HUES6 (cell line): Measurements from ENCODE around the gene SDK1.
"Not testable (repeated sequence)": the region's sequence is repeated elsewhere in the genome, so short reads cannot be mapped to it uniquely, and the experiment has no call there.

ENCODE experiments used
- H3K27ac ChIP-seq: 2 replicates; pipeline ENCODE4 v1.7.0; 2013; ENCODE audit warnings: low read depth, mild to moderate bottlenecking, low read length, inconsistent platforms
- H3K27me3 ChIP-seq: 2 replicates; pipeline ENCODE4 v1.6.1; 2013; ENCODE audit warnings: low read length; ENCODE audit not compliant: control insufficient read depth, insufficient read depth
- H3K36me3 ChIP-seq: 2 replicates; pipeline ENCODE4 v1.6.1; 2013; ENCODE audit warnings: low read length; ENCODE audit not compliant: control insufficient read depth, insufficient read depth
- H3K4me1 ChIP-seq: 2 replicates; pipeline ENCODE4 v1.6.1; 2013; ENCODE audit warnings: low read length; ENCODE audit not compliant: control insufficient read depth, insufficient read depth
- H3K4me3 ChIP-seq: 2 replicates; pipeline ENCODE4 v1.5.1; 2013; ENCODE audit warnings: low read depth, low read length
- H3K9ac ChIP-seq: one replicate; pipeline ENCODE4 v1.6.1; 2013; ENCODE audit warnings: mild to moderate bottlenecking, low read length
- H3K9me3 ChIP-seq: 2 replicates; pipeline ENCODE4 v1.6.1; 2013; ENCODE audit warnings: low read depth, low read length; ENCODE audit not compliant: control insufficient read depth, insufficient read depth

SDK1 gene

DNA sequence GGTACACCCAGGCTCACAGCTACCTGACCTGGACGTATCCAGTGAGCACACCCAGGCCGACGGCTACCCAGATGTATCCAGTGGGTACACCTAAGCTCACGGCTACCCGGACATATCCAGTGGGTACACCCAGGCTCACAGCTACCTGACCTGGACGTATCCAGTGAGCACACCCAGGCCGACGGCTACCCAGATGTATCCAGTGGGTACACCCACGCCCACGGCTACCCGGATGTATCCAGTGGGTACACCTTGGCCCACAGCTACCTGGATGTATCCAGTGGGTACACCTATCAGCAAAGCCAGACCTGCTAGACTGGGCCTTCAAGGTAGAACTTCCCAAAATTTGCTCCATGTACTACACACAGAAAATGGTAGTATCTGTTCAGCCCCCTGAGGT, 662.7 kb downstream of the SDK1 start:
- H3K4me3 ChIP-seq, H3K36me3 ChIP-seq, H3K9ac ChIP-seq, H3K9me3 ChIP-seq, H3K4me1 ChIP-seq, H3K27me3 ChIP-seq, H3K27ac ChIP-seq: not testable (repeated sequence)

- Histone ChIP-seq H3K4me1 (no peaks in the 10 kb centered on the region), H3K27ac (no peak overlapping the region), H3K4me3 (no peak overlapping the region), H3K36me3 (no peaks in the 10 kb centered on the region), H3K9ac (no peak overlapping the region), H3K9me3 (no peaks in the 10 kb centered on the region), H3K27me3 (no peaks in the 10 kb centered on the region)
Observed at GRCh38 chr7:3964980-3965606, 664.0 kb downstream of the SDK1 start.

DNA sequence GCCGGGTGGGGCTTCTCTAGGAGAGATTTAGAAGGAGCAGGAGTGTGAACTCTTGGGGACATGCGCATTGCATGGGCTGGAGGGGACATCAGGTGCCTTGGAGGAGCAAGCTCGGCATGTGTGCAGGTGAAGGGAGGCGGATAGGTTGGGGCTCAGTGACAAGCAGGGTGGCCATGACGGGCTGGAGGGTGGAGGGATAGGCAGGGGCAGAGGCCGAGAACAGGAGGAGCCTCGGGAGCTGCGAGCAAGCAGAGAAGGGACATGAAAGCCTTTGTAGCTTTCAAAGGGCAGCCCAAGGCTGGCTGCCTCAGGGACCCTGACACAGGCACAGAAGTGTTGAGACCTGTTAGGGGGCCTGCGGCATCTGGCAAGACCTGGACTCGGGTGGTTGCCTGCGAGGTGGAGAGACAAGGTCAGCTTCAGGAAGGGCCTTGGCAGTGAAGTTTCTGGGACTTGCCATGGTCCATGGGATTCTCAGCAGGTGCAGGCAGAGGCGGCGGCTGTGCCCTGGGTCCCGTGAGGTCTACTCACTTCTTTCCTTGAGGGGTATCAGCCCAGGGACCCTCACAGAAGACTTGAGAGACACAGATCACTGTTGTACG, 664.8 kb downstream of the SDK1 start:
- H3K9me3 ChIP-seq: no peaks in the 10 kb centered on the region
- H3K27me3 ChIP-seq: no peaks in the 10 kb centered on the region
- H3K27ac ChIP-seq: no peak overlapping the region

DNA sequence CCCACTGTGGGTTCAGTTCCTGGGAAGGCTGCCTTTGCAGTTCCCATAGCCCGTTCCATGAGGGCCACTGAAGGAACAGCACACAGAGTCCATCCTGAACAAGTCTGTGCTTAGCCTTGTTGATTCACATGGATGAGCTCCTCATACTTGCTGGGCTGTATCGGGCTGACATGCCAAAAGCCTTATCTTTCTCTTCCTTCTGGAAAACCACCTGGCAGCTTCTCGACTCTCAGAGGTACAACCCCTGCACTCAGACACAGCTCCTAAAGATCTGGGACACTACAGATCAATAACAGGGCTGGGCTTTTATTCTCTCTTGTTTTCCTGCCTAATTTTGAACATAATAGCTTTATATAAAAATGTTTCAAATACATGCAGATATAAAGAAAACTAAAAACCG, 667.2 kb downstream of the SDK1 start:
- no peaks in the 10 kb centered on the region for H3K27me3 ChIP-seq
- H3K36me3 ChIP-seq: no peaks in the 10 kb centered on the region
- H3K4me1 ChIP-seq: no peaks in the 10 kb centered on the region
- H3K4me3 ChIP-seq: no peak overlapping the region
- no peak overlapping the region for H3K9ac ChIP-seq
- no peak overlapping the region for H3K27ac ChIP-seq
- H3K9me3 ChIP-seq: no peaks in the 10 kb centered on the region

More for the DNA sequence above, 664.8 kb downstream of the SDK1 start:
- H3K4me1 ChIP-seq: no peaks in the 10 kb centered on the region
- no peak overlapping the region for H3K4me3 ChIP-seq
- no peak overlapping the region for H3K9ac ChIP-seq
- H3K36me3 ChIP-seq: no peaks in the 10 kb centered on the region

DNA sequence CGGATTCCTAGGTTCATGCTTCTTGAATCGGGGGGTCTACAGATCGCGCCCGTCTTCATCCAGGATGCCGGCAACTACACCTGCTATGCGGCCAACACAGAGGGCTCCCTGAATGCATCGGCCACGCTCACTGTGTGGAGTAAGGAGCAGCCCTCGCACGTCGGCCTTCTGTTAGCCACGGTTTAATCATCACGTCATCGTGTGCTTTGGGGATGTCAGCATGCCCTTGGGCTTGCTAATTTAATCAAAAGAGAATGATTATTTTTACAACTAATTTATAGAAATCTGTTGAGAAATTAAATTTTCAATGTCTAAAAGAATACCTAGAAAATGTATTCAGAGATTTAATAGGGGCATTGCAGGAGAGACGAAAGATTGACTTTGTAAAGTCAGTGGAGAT, 668.2 kb downstream of the SDK1 start:
- no peaks in the 10 kb centered on the region for H3K4me1 ChIP-seq
- no peaks in the 10 kb centered on the region for H3K9me3 ChIP-seq
- H3K4me3 ChIP-seq: no peak overlapping the region
- no peak overlapping the region for H3K27ac ChIP-seq
- H3K27me3 ChIP-seq: no peaks in the 10 kb centered on the region
- H3K36me3 ChIP-seq: no peaks in the 10 kb centered on the region
- no peak overlapping the region for H3K9ac ChIP-seq

- Histone ChIP-seq H3K9ac (no peak overlapping the region), H3K27me3 (no peaks in the 10 kb centered on the region), H3K9me3 (0 out of 2 replicates have a peak, but pooled peaks cover 4% of the 10 kb centered on the region), H3K4me1 (no peaks in the 10 kb centered on the region), H3K27ac (no peak overlapping the region), H3K4me3 (no peak overlapping the region), H3K36me3 (no peaks in the 10 kb centered on the region)
Observed at GRCh38 chr7:3971323-3971722, 670.3 kb downstream of the SDK1 start.

DNA sequence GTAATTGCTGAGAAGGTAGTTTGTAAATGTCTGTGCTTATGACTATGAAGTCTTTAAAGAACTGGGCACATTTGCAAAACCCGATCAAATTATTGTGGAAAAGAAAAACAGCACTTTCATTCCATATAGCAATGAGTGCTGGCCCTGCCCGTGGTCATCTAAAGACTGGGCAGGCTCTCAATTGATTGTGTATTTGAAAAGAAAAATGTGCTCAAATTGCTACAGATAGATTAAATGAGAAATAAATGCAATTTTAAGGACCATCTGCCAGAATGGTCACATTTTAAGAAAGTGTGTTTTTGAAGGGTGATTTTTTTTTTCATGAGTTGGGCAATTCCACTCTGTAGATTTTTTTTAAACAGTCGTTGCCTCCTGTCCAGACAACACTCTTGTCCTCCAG, 672.2 kb downstream of the SDK1 start:
- Histone ChIP-seq H3K27me3 (no peaks in the 10 kb centered on the region), H3K36me3 (no peaks in the 10 kb centered on the region), H3K27ac (no peak overlapping the region), H3K4me1 (no peaks in the 10 kb centered on the region), H3K9ac (no peak overlapping the region), H3K9me3 (peaks cover 8% of the 10 kb centered on the region; the same call in 1 of the 2 replicates), H3K4me3 (no peak overlapping the region)

DNA sequence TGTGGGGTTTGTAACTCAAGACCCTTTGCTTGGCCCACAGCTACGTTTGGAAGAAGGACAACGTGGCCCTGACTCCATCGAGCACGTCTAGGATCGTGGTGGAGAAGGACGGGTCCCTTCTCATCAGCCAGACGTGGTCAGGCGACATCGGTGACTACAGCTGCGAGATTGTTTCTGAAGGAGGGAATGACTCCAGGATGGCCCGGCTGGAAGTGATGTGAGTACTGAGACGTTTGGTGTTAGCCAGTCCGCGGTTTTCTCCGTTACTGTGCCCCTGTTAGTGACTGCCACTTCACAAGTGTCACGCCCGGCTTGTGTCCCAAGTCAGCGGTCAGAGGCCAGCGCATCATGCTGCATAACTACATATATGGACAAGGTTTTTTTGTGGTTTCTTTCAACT, 673.3 kb downstream of the SDK1 start:
- no peaks in the 10 kb centered on the region for H3K27me3 ChIP-seq
- H3K9me3 ChIP-seq: peaks cover 8% of the 10 kb centered on the region; the same call in 1 of the 2 replicates
- no peak overlapping the region for H3K4me3 ChIP-seq
- no peaks in the 10 kb centered on the region for H3K36me3 ChIP-seq
- H3K9ac ChIP-seq: no peak overlapping the region
- H3K27ac ChIP-seq: no peak overlapping the region
- H3K4me1 ChIP-seq: peaks cover 3% of the 10 kb centered on the region; the same call in 1 of the 2 replicates

- Histone ChIP-seq H3K9me3 (peaks cover 8% of the 10 kb centered on the region; the same call in 1 of the 2 replicates), H3K4me1 (peaks cover 12% of the 10 kb centered on the region), H3K36me3 (no peaks in the 10 kb centered on the region), H3K4me3 (no peak overlapping the region), H3K27ac (no peak overlapping the region), H3K27me3 (no peaks in the 10 kb centered on the region), H3K9ac (no peak overlapping the region)
Observed at GRCh38 chr7:3975371-3975770, 674.3 kb downstream of the SDK1 start.

DNA sequence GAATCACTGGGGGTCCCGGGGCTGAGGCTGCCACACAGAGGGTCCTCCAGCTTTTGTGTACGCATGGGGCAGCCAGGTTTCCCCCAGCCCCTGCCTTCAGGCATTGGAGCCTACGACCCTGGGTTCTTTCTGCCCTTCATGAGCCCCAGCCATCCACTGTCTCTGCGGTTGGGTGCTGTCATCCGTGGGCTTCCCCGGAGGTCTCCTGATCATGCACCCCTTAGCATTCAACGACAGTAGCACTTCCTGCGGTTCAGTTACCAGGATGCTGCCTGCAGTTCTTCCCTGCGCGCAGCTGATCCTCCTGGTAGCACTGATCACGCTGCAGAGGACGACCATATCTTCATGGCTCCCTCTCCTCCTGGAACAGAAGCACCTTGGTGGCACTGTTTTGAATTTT, 676.3 kb downstream of the SDK1 start:
- Histone ChIP-seq H3K4me3 (no peak overlapping the region), H3K27me3 (no peaks in the 10 kb centered on the region), H3K36me3 (no peaks in the 10 kb centered on the region), H3K9ac (no peak overlapping the region), H3K27ac (no peak overlapping the region), H3K9me3 (peaks cover 12% of the 10 kb centered on the region), H3K4me1 (peaks cover 14% of the 10 kb centered on the region)

- peaks cover 12% of the 10 kb centered on the region for H3K9me3 ChIP-seq
- H3K27ac ChIP-seq: no peak overlapping the region
- no peaks in the 10 kb centered on the region for H3K27me3 ChIP-seq
- no peaks in the 10 kb centered on the region for H3K36me3 ChIP-seq
- H3K9ac ChIP-seq: no peak overlapping the region
- H3K4me1 ChIP-seq: peaks cover 14% of the 10 kb centered on the region
- no peak overlapping the region for H3K4me3 ChIP-seq
Observed at GRCh38 chr7:3978839-3979238, 677.8 kb downstream of the SDK1 start.
